ENCODE data around the gene INPP4B.

DNA sequence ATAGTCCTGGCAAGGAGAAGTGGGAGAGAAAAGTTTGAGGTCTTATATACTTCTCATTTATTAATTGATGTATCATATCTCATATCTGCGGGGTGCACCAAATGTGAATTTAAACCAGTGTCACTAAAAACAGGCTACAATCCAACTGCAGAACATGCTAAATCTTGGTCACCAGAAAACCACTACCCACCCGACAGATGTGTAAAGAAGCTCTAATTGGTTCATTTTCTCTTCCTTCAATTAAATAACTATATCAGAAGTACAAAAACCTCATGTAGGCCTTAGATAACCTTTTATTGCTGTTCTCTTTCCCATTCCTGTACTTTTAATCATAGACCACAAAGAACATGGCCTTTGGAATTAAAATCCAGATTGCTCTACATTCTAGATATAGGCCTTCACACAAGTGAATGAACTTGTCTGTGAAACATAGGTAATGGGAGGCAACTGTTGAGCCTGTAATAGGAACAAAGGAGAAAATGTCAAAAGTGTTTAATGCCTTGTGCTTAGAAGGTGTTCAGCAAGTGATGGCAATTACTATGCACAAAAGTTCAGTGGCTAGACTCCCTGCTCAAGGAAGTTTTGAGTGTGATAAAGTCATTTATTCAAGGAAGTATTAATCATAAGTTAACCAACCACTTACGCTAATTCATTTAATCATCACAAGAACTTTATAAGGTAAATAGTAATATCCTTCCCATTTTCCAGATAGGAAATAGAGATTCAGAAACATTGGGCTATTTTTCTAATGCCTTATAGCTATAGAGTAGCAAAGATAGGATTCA is 425.6 kb downstream of the INPP4B start:
- TF ChIP-seq, protein P1, sequence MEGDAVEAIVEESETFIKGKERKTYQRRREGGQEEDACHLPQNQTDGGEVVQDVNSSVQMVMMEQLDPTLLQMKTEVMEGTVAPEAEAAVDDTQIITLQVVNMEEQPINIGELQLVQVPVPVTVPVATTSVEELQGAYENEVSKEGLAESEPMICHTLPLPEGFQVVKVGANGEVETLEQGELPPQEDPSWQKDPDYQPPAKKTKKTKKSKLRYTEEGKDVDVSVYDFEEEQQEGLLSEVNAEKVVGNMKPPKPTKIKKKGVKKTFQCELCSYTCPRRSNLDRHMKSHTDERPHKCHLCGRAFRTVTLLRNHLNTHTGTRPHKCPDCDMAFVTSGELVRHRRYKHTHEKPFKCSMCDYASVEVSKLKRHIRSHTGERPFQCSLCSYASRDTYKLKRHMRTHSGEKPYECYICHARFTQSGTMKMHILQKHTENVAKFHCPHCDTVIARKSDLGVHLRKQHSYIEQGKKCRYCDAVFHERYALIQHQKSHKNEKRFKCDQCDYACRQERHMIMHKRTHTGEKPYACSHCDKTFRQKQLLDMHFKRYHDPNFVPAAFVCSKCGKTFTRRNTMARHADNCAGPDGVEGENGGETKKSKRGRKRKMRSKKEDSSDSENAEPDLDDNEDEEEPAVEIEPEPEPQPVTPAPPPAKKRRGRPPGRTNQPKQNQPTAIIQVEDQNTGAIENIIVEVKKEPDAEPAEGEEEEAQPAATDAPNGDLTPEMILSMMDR (IDR thresholded peaks at IDR 0.05): no peak
- TF ChIP-seq, protein P2, sequence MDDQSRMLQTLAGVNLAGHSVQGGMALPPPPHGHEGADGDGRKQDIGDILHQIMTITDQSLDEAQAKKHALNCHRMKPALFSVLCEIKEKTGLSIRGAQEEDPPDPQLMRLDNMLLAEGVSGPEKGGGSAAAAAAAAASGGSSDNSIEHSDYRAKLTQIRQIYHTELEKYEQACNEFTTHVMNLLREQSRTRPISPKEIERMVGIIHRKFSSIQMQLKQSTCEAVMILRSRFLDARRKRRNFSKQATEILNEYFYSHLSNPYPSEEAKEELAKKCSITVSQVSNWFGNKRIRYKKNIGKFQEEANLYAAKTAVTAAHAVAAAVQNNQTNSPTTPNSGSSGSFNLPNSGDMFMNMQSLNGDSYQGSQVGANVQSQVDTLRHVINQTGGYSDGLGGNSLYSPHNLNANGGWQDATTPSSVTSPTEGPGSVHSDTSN (IDR thresholded peaks at IDR 0.05): no peak
- TF ChIP-seq RAD21 (IDR thresholded peaks at IDR 0.05; ENCODE audit: low read length): no peak
- TF ChIP-seq TCF12 (IDR thresholded peaks at IDR 0.05): no peak
- no peak for TF ChIP-seq POLR2AphosphoS5 (IDR thresholded peaks at IDR 0.05; ENCODE audit: low read depth, low read length)
- TF ChIP-seq SMC3 (IDR thresholded peaks at IDR 0.05; ENCODE audit: low read depth, low read length): no peak
- TF ChIP-seq MAX (IDR thresholded peaks at IDR 0.05; ENCODE audit: low read depth): no peak
- no peak for TF ChIP-seq EP300 (IDR thresholded peaks at IDR 0.05; ENCODE audit: borderline replicate concordance in 1 of 2, low read depth in 1 of 2, low read length in 1 of 2)
